ENCODE data around the gene RPL37A. TPM values are rescaled to one million over a fixed set of nuclear protein-coding genes. Genes with fewer than 3 reads are reported as not detected.
A peak's percentile ranks its signal among the peaks of the same experiment; 100 is the strongest.

The RPL37A gene
- total and polyA plus RNA-seq, 9 donors: 3,793 to 12,065 (median 4,669) TPM

- Histone ChIP-seq H3K9me3 (replicated peaks; ENCODE audit: control insufficient read depth, low read depth, low read length) (peaks cover 2% of the 10 kb centered on the region), H3K36me3 (ENCODE audit: control insufficient read depth, insufficient read depth, low read length) (no peaks in the 10 kb centered on the region), H3K4me1 (ENCODE audit: control insufficient read depth, insufficient read depth, low read length) (peaks cover 2% of the 10 kb centered on the region), H3K27ac (ENCODE audit: low read length) (no peak overlapping the region), H3K4me3 (ENCODE audit: low read length) (no peak overlapping the region), H3K27me3 (ENCODE audit: control insufficient read depth, insufficient read depth, low read length) (no peaks in the 10 kb centered on the region)
- no CpG with 5 or more reads among the region's 1 CpG for WGBS (ENCODE audit: insufficient coverage)
- no peak for DNase-seq
Measured at GRCh38 chr2:216522892-216523502, 24.4 kb downstream of the RPL37A start.

GRCh38 chr2:216525972-216526371 is 27.3 kb downstream of the RPL37A start:
- Histone ChIP-seq H3K4me3 (ENCODE audit: low read length) (no peak overlapping the region), H3K36me3 (ENCODE audit: control insufficient read depth, insufficient read depth, low read length) (no peaks in the 10 kb centered on the region), H3K27ac (ENCODE audit: low read length) (no peak overlapping the region), H3K4me1 (ENCODE audit: control insufficient read depth, insufficient read depth, low read length) (no peaks in the 10 kb centered on the region), H3K27me3 (ENCODE audit: control insufficient read depth, insufficient read depth, low read length) (no peaks in the 10 kb centered on the region), H3K9me3 (replicated peaks; ENCODE audit: control insufficient read depth, low read depth, low read length) (peaks cover 2% of the 10 kb centered on the region)
- 96% methylated on average over 2 of the region's 4 CpGs for WGBS (ENCODE audit: insufficient coverage)
- no peak for DNase-seq

- no peak overlapping the region for H3K27ac ChIP-seq (ENCODE audit: low read length)
- no peak for DNase-seq
Measured at GRCh38 chr2:216526939-216527338, 28.3 kb downstream of the RPL37A start.

GRCh38 chr2:216527600-216527999 is 29.0 kb downstream of the RPL37A start:
- H3K4me1 ChIP-seq (ENCODE audit: control insufficient read depth, insufficient read depth, low read length): no peaks in the 10 kb centered on the region
- H3K36me3 ChIP-seq (ENCODE audit: control insufficient read depth, insufficient read depth, low read length): no peaks in the 10 kb centered on the region
- no peak for DNase-seq
- no peak overlapping the region for H3K4me3 ChIP-seq (ENCODE audit: low read length)
- no peak overlapping the region for H3K27ac ChIP-seq (ENCODE audit: low read length)
- WGBS (ENCODE audit: insufficient coverage): no CpG with 5 or more reads among the region's 1 CpG
- peaks cover 2% of the 10 kb centered on the region for H3K9me3 ChIP-seq (replicated peaks; ENCODE audit: control insufficient read depth, low read depth, low read length)
- H3K27me3 ChIP-seq (ENCODE audit: control insufficient read depth, insufficient read depth, low read length): no peaks in the 10 kb centered on the region

More at GRCh38 chr2:216526939-216527338, 28.3 kb downstream of the RPL37A start:
- peaks cover 2% of the 10 kb centered on the region for H3K9me3 ChIP-seq (replicated peaks; ENCODE audit: control insufficient read depth, low read depth, low read length)
- no peaks in the 10 kb centered on the region for H3K4me1 ChIP-seq (ENCODE audit: control insufficient read depth, insufficient read depth, low read length)
- H3K27me3 ChIP-seq (ENCODE audit: control insufficient read depth, insufficient read depth, low read length): no peaks in the 10 kb centered on the region
- 100% methylated on average over 1 of the region's 1 CpG for WGBS (ENCODE audit: insufficient coverage)
- no peaks in the 10 kb centered on the region for H3K36me3 ChIP-seq (ENCODE audit: control insufficient read depth, insufficient read depth, low read length)
- H3K4me3 ChIP-seq (ENCODE audit: low read length): no peak overlapping the region

GRCh38 chr2:216532562-216532961 is 33.9 kb downstream of the RPL37A start:
- Histone ChIP-seq H3K27ac (ENCODE audit: low read length) (no peak overlapping the region), H3K36me3 (ENCODE audit: control insufficient read depth, insufficient read depth, low read length) (no peaks in the 10 kb centered on the region), H3K4me1 (ENCODE audit: control insufficient read depth, insufficient read depth, low read length) (peaks cover 27% of the 10 kb centered on the region), H3K27me3 (ENCODE audit: control insufficient read depth, insufficient read depth, low read length) (no peaks in the 10 kb centered on the region), H3K4me3 (ENCODE audit: low read length) (no peak overlapping the region), H3K9me3 (replicated peaks; ENCODE audit: control insufficient read depth, low read depth, low read length) (no peaks in the 10 kb centered on the region)
- DNase-seq: no peak
- WGBS (ENCODE audit: insufficient coverage): no CpG with 5 or more reads among the region's 2 CpGs

- Histone ChIP-seq H3K36me3 (ENCODE audit: control insufficient read depth, insufficient read depth, low read length) (no peaks in the 10 kb centered on the region), H3K27ac (ENCODE audit: low read length) (no peak overlapping the region), H3K4me1 (ENCODE audit: control insufficient read depth, insufficient read depth, low read length) (peaks cover 28% of the 10 kb centered on the region)
Measured at GRCh38 chr2:216533609-216534008, 35.0 kb downstream of the RPL37A start.

GRCh38 chr2:216534809-216535208 is 36.2 kb downstream of the RPL37A start:
- H3K27ac ChIP-seq (ENCODE audit: low read length): peak overlapping the region; percentile 68
- no peaks in the 10 kb centered on the region for H3K9me3 ChIP-seq (replicated peaks; ENCODE audit: control insufficient read depth, low read depth, low read length)
- H3K4me3 ChIP-seq (ENCODE audit: low read length): no peak overlapping the region
- DNase-seq: no peak
- H3K36me3 ChIP-seq (ENCODE audit: control insufficient read depth, insufficient read depth, low read length): no peaks in the 10 kb centered on the region
- peaks cover 30% of the 10 kb centered on the region for H3K4me1 ChIP-seq (ENCODE audit: control insufficient read depth, insufficient read depth, low read length)
- no peaks in the 10 kb centered on the region for H3K27me3 ChIP-seq (ENCODE audit: control insufficient read depth, insufficient read depth, low read length)
- no CpG with 5 or more reads among the region's 1 CpG for whole genome bisulfite sequencing (ENCODE audit: insufficient coverage)

More at GRCh38 chr2:216533609-216534008, 35.0 kb downstream of the RPL37A start:
- Histone ChIP-seq H3K9me3 (replicated peaks; ENCODE audit: control insufficient read depth, low read depth, low read length) (no peaks in the 10 kb centered on the region), H3K4me3 (ENCODE audit: low read length) (no peak overlapping the region), H3K27me3 (ENCODE audit: control insufficient read depth, insufficient read depth, low read length) (no peaks in the 10 kb centered on the region)
- DNase-seq: no peak
- WGBS (ENCODE audit: insufficient coverage): 71% methylated on average over 4 of the region's 5 CpGs

- WGBS (ENCODE audit: insufficient coverage): 13% methylated on average over 1 of the region's 10 CpGs
- no peaks in the 10 kb centered on the region for H3K36me3 ChIP-seq (ENCODE audit: control insufficient read depth, insufficient read depth, low read length)
- no peaks in the 10 kb centered on the region for H3K9me3 ChIP-seq (replicated peaks; ENCODE audit: control insufficient read depth, low read depth, low read length)
- peaks cover 34% of the 10 kb centered on the region for H3K4me1 ChIP-seq (ENCODE audit: control insufficient read depth, insufficient read depth, low read length)
- H3K27me3 ChIP-seq (ENCODE audit: control insufficient read depth, insufficient read depth, low read length): no peaks in the 10 kb centered on the region
- DNase-seq: peak; percentile 69
- peak overlapping the region; percentile 68 for H3K27ac ChIP-seq (ENCODE audit: low read length)
- H3K4me3 ChIP-seq (ENCODE audit: low read length): no peak overlapping the region
Measured at GRCh38 chr2:216535454-216535995, 36.9 kb downstream of the RPL37A start.

GRCh38 chr2:216536734-216537210 is 38.1 kb downstream of the RPL37A start:
- H3K4me3 ChIP-seq (ENCODE audit: low read length): no peak overlapping the region
- peak overlapping the region; percentile 84 for H3K27ac ChIP-seq (ENCODE audit: low read length)
- WGBS (ENCODE audit: insufficient coverage): 4% methylated on average over 4 of the region's 6 CpGs
- peaks cover 38% of the 10 kb centered on the region for H3K4me1 ChIP-seq (ENCODE audit: control insufficient read depth, insufficient read depth, low read length)
- peak; percentile 87 for DNase-seq
- H3K9me3 ChIP-seq (replicated peaks; ENCODE audit: control insufficient read depth, low read depth, low read length): no peaks in the 10 kb centered on the region
- H3K27me3 ChIP-seq (ENCODE audit: control insufficient read depth, insufficient read depth, low read length): no peaks in the 10 kb centered on the region
- H3K36me3 ChIP-seq (ENCODE audit: control insufficient read depth, insufficient read depth, low read length): no peaks in the 10 kb centered on the region

- H3K27me3 ChIP-seq (ENCODE audit: control insufficient read depth, insufficient read depth, low read length): no peaks in the 10 kb centered on the region
- no peaks in the 10 kb centered on the region for H3K36me3 ChIP-seq (ENCODE audit: control insufficient read depth, insufficient read depth, low read length)
- WGBS (ENCODE audit: insufficient coverage): 54% methylated on average over 4 of the region's 4 CpGs
- H3K4me3 ChIP-seq (ENCODE audit: low read length): no peak overlapping the region
- H3K27ac ChIP-seq (ENCODE audit: low read length): peak overlapping the region; percentile 84
- no peaks in the 10 kb centered on the region for H3K9me3 ChIP-seq (replicated peaks; ENCODE audit: control insufficient read depth, low read depth, low read length)
- no peak for DNase-seq
- H3K4me1 ChIP-seq (ENCODE audit: control insufficient read depth, insufficient read depth, low read length): peaks cover 38% of the 10 kb centered on the region
Measured at GRCh38 chr2:216537366-216537765, 38.7 kb downstream of the RPL37A start.

Data from muscle of leg (tissue), 11 donors.